K562 (cell line): ENCODE data around the gene NXF1. TPM values are rescaled to one million over a fixed set of nuclear protein-coding genes. Genes with fewer than 3 reads are reported as not detected.

Experiments
- FOXJ3 ChIP-seq: sonication (generic); formaldehyde crosslinking; IDR thresholded peaks from 2 replicates; pipeline ENCODE4 v1.4.0; 2020; ENCODE audit warnings: mild to moderate bottlenecking, missing genetic modification reagents
- HNRNPK ChIP-seq: fragments of 200-400 bp; formaldehyde crosslinking; IDR thresholded peaks from one replicate; pipeline ENCODE4 v1.6.1; 2018; ENCODE audit warnings: mild to moderate bottlenecking, low read depth, low read length; ENCODE audit not compliant: poor library complexity, severe bottlenecking
- JUNB ChIP-seq: fragments of 450-650 bp; formaldehyde crosslinking; conservative IDR thresholded peaks from 2 replicates; pipeline ENCODE4 v1.4.0; 2020; ENCODE audit warnings: mild to moderate bottlenecking
- KHSRP ChIP-seq: fragments of 450-650 bp; IDR thresholded peaks from 2 replicates; pipeline ENCODE4 v1.6.1; 2017
- MEF2A ChIP-seq: IDR thresholded peaks from 2 replicates; pipeline ENCODE4 v1.6.1; 2011; ENCODE audit warnings: low read depth, mild to moderate bottlenecking, low read length, moderate library complexity; ENCODE audit not compliant: control insufficient read depth
- MXD1 ChIP-seq: fragments of 250-450 bp; sonication (Bioruptor Pico); IDR thresholded peaks from 2 replicates; pipeline ENCODE4 v1.8.0; 2021; ENCODE audit warnings: borderline replicate concordance, mild to moderate bottlenecking, moderate library complexity; ENCODE audit not compliant: poor library complexity, severe bottlenecking
- SAP30 ChIP-seq: fragments of 200-600 bp; sonication (generic); IDR thresholded peaks from 2 replicates; pipeline ENCODE4 v1.6.1; 2012; ENCODE audit warnings: borderline replicate concordance, low read depth, mild to moderate bottlenecking, moderate library complexity, low read length, control low read depth, inconsistent platforms; ENCODE audit not compliant: insufficient read depth, poor library complexity, severe bottlenecking
- SMARCC2 ChIP-seq: fragments of 450-650 bp; IDR thresholded peaks from 2 replicates; pipeline ENCODE4 v1.6.1; 2017; ENCODE audit warnings: antibody characterized with exemption, moderate library complexity, mild to moderate bottlenecking, low read depth
- SPI1 ChIP-seq: IDR thresholded peaks from 2 replicates; pipeline ENCODE4 v1.6.1; 2011; ENCODE audit warnings: low read depth, low read length, control low read depth, borderline replicate concordance
- SUPT5H ChIP-seq: fragments of 450-650 bp; IDR thresholded peaks from 2 replicates; pipeline ENCODE4 v1.6.1; 2016
- ZNF124 ChIP-seq: sonication (generic); formaldehyde crosslinking; IDR thresholded peaks from 2 replicates; pipeline ENCODE4 v1.8.1; 2022; ENCODE audit warnings: missing genetic modification reagents
- ZNF318 ChIP-seq, 2 experiments: fragments of 450-650 bp; IDR thresholded peaks; 2 replicates each; pipeline ENCODE4 v1.6.1; 2016; ENCODE audit warnings: mild to moderate bottlenecking in 2 of 2, borderline replicate concordance in 1 of 2, low read depth in 1 of 2, moderate library complexity in 1 of 2
- ZNF57 ChIP-seq: fragments of 450-650 bp; formaldehyde crosslinking; IDR thresholded peaks from 2 replicates; pipeline ENCODE4 v1.4.0; 2020; ENCODE audit warnings: mild to moderate bottlenecking, moderate library complexity
- ZNF592 ChIP-seq: fragments of 450-650 bp; IDR thresholded peaks from 2 replicates; pipeline ENCODE4 v1.6.1; 2017; ENCODE audit warnings: antibody characterized with exemption, mild to moderate bottlenecking
- polyA plus RNA-seq, 8 experiments: library from polyadenylated mRNA; depleted of rRNA in 4 of 8; stranded (reverse) in 5 of 8; unstranded in 3 of 8; fragments of >200 nt; fragmentation: Nextera tagmentation in 2 of 8; fragmentation: Illumina TruSeq in 1 of 8; extraction: Ambion mirVana in 2 of 8; extraction: Trizol in 1 of 8; gene quantifications; 2 replicates each; pipeline versions ENCODE4 v1.2.1 to v1.2.3, GENCODE V29; 2011 to 2014; ENCODE audit warnings: inconsistent platforms in 1 of 8, missing spikeins in 1 of 8
- total RNA-seq, 7 experiments: library from RNA; depleted of rRNA in 6 of 7; stranded (reverse); fragments of >200 nt in 6 of 7; fragmentation: Illumina TruSeq in 2 of 7; extraction: Trizol in 2 of 7; gene quantifications; 2 replicates each; pipeline versions ENCODE4 v1.2.1 to v1.2.3, GENCODE V29; 2011 to 2021; ENCODE audit warnings: low replicate concordance in 1 of 7

NXF1 gene
- total and polyA plus RNA-seq, 9 of the 15 experiments (the other 6 are each of a cell fraction or from before 2014, with no cell fraction given) = 18.1 to 98.3 (median 35.8) TPM

- TF ChIP-seq MEF2A = no peak
- no peak for TF ChIP-seq ZNF318 (IDR thresholded peaks at IDR 0.05; ENCODE audit: borderline replicate concordance in 1 of 2, low read depth in 1 of 2)
- TF ChIP-seq MXD1 (CRISPR knock-in tag) = peak; percentile 66
- no peak for TF ChIP-seq JUNB (CRISPR knock-in tag)
- TF ChIP-seq ZNF592 = no peak
- TF ChIP-seq SPI1 = 0 out of 2 replicates have a peak, but pooled peaks have one; percentile 17
- TF ChIP-seq ZNF124 = no peak
- TF ChIP-seq ZNF57 (CRISPR knock-in tag) = no peak
- no peak for TF ChIP-seq KHSRP
- no peak for TF ChIP-seq SMARCC2
- TF ChIP-seq HNRNPK = no peak
- TF ChIP-seq SUPT5H = peak; percentile 95
- TF ChIP-seq FOXJ3 (CRISPR knock-in tag) = no peak
- peak; percentile 88 for TF ChIP-seq SAP30
These were observed 13.6 kb downstream of the NXF1 start, which contains the start of gene TMEM223 (continued) for GRCh38 chr11:62791501-62792201.
